ENCODE measurements around the gene GJA10. TPM values are rescaled to one million over a fixed set of nuclear protein-coding genes. Genes with fewer than 3 reads are reported as not detected.

GJA10 gene
- total RNA-seq, 1 experiment from 2014 or later: not detected

- H3K9me3 ChIP-seq (ENCODE audit: control insufficient read depth, insufficient read depth, low read depth, low read length): no peaks in the 10 kb centered on the region
- in situ Hi-C loops (cut with HindIII; ENCODE audit: low pct_unique_long_range_greater_than_20kb, low sequenced_read_pairs): no loop called here
- 0 out of 2 replicates have a peak, but pooled peaks cover 2% of the 10 kb centered on the region for H3K4me1 ChIP-seq (ENCODE audit: control insufficient read depth, insufficient read depth, low read length)
- DNase-seq (ENCODE audit: low read depth, low spot score) (no peak), ATAC-seq (no peak)
- TF ChIP-seq CTCF (IDR thresholded peaks at IDR 0.05) (no peak), SIN3A (IDR thresholded peaks at IDR 0.05; ENCODE audit: borderline replicate concordance, insufficient read depth, low read depth, low read length) (no peak), REST (IDR thresholded peaks at IDR 0.05; ENCODE audit: insufficient read depth in 1 of 2, low read depth in 2 of 2, low read length in 1 of 2) (no peak), POLR2AphosphoS5 (IDR thresholded peaks at IDR 0.05; ENCODE audit: low read depth, low read length) (no peak), TCF7L2 (IDR thresholded peaks at IDR 0.05; ENCODE audit: low read depth, low read length) (no peak)
- no peaks in the 10 kb centered on the region for H3K36me3 ChIP-seq (ENCODE audit: control insufficient read depth, insufficient read depth, low read length)
- no peak overlapping the region for H3K27ac ChIP-seq (ENCODE audit: low read length)
- no TSS peak for BruUV-seq (replicated peaks)
- intact Hi-C loops (cut with micrococcal nuclease; ENCODE audit: unreplicated experiment): no loop called here
- H3K4me3 ChIP-seq (ENCODE audit: low read depth in 2 of 2, low read length in 2 of 2): no peak overlapping the region
- ChIA-PET POLR2A (interaction anchor here (0.6 kb wide), 1 partner anchor 573 kb away, joined by 3 read pairs; no protein-coding TSS in a partner anchor), CTCF (interaction anchor here (0.5 kb wide), 1 partner anchor 441 kb away, joined by 6 read pairs; no protein-coding TSS in a partner anchor)
- H3K27me3 ChIP-seq (ENCODE audit: control insufficient read depth, insufficient read depth, low read length): no peaks in the 10 kb centered on the region
Measured at GRCh38 chr6:89936177-89936576, 41.9 kb downstream of the GJA10 start.

GRCh38 chr6:89938014-89938413 lies 43.7 kb downstream of the GJA10 start:
- no peaks in the 10 kb centered on the region for H3K36me3 ChIP-seq (ENCODE audit: control insufficient read depth, insufficient read depth, low read length)
- H3K27me3 ChIP-seq (ENCODE audit: control insufficient read depth, insufficient read depth, low read length): no peaks in the 10 kb centered on the region
- TF ChIP-seq REST (IDR thresholded peaks at IDR 0.05; ENCODE audit: insufficient read depth in 1 of 2, low read depth in 2 of 2, low read length in 1 of 2): no peak
- in situ Hi-C loops (cut with HindIII; ENCODE audit: low pct_unique_long_range_greater_than_20kb, low sequenced_read_pairs): no loop called here
- ChIA-PET CTCF (no interaction called here), POLR2A (no interaction called here)
- H3K9me3 ChIP-seq (ENCODE audit: control insufficient read depth, insufficient read depth, low read depth, low read length): no peaks in the 10 kb centered on the region
- no peak overlapping the region for H3K27ac ChIP-seq (ENCODE audit: low read length)
- DNase-seq (ENCODE audit: low read depth, low spot score) (no peak), ATAC-seq (no peak)
- no TSS peak for BruUV-seq (replicated peaks)
- H3K4me1 ChIP-seq (ENCODE audit: control insufficient read depth, insufficient read depth, low read length): peaks cover 2% of the 10 kb centered on the region; the same call in 1 of the 2 replicates
- H3K4me3 ChIP-seq (ENCODE audit: low read depth in 2 of 2, low read length in 2 of 2): no peak overlapping the region
- intact Hi-C loops (cut with micrococcal nuclease; ENCODE audit: unreplicated experiment): no loop called here

Data from Panc1 (cell line).